22Rv1 (cell line): ENCODE results near the gene CHIT1.

Experiments used
- CTCF ChIP-seq: fragments of 450-650 bp; IDR thresholded peaks from 2 replicates; pipeline ENCODE4 v1.5.1; 2017; ENCODE audit warnings: mild to moderate bottlenecking
- ZFX ChIP-seq: fragments of 450-650 bp; IDR thresholded peaks from 2 replicates; pipeline ENCODE4 v1.6.1; 2017; ENCODE audit warnings: antibody characterized with exemption, borderline replicate concordance

DNA sequence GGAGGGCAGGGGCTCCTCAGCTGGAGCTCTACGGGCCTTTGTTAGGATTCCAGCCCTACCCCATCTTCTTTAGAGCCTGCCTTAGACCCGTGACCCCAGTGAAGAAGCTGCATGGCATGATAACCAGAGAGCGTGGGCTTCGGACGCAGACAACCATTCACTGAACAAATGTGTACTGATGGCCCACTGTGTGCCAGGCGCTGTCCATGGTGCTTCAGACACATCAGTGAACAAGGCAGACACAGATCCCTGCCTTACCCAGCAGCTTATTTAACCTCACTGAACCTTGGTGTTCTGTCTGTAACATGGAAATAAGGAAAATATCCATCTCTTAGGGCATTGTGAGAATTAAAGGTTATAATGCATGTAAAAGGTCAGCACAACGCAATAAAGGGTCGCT is 9.5 kb downstream of the CHIT1 start:
- TF ChIP-seq CTCF (no peak), ZFX (no peak)
